Measurements from ENCODE around the gene DIDO1. TPM values are rescaled to one million over a fixed set of nuclear protein-coding genes. Genes with fewer than 3 reads are reported as not detected.

The DIDO1 gene
- total and polyA plus RNA-seq, 9 of the 15 experiments (the other 6 are each of a cell fraction or from before 2014, with no cell fraction given) = 4.4 to 46.8 (median 31.2) TPM

- no peaks in the 10 kb centered on the region for H3K9me3 ChIP-seq (replicated peaks; ENCODE audit: control insufficient read depth, insufficient read depth, low read depth, low read length)
- CTCF ChIA-PET (ENCODE audit: low intra/inter-chr PET ratio) = no interaction called here
- H3K4me1 ChIP-seq (replicated peaks in 1 of 2; ENCODE audit: control insufficient read depth in 2 of 2, insufficient read depth in 2 of 2, low read length in 2 of 2) = peaks cover 0 to 18% of the 10 kb centered on the region in 2 experiments; a peak in 2 of 5 replicates
- no TSS peak for BruUV-seq (replicated peaks)
- H3K79me2 ChIP-seq (ENCODE audit: control insufficient read depth, insufficient read depth, low read length) = no peaks in the 10 kb centered on the region
- 0 out of 4 replicates have a peak overlapping the region, but pooled peaks of 1 of the 2 experiments have one; percentile 12 for H3K9ac ChIP-seq (ENCODE audit: insufficient read depth in 1 of 2, low read depth in 2 of 2, low read length in 2 of 2)
- FAIRE-seq = no peak
- H3K27ac ChIP-seq (ENCODE audit: extremely low read depth, low read depth, low read length) = no peak overlapping the region
- intact Hi-C loops (cut with micrococcal nuclease) = no loop called here
- POLR2A ChIA-PET = interaction anchor here (0.7 kb wide), 1 partner anchor 434 kb away, joined by 3 read pairs; no protein-coding TSS in a partner anchor
- H3K4me2 ChIP-seq (ENCODE audit: insufficient read depth, low read length) = no peak overlapping the region
- TF ChIP-seq CEBPB (tag; IDR thresholded peaks at IDR 0.05) (peak; percentile 68), POLR2G (IDR thresholded peaks at IDR 0.05; ENCODE audit: low read depth, low read length) (peak; percentile 63), ATF6 (CRISPR knock-in tag; IDR thresholded peaks at IDR 0.05) (no peak), EGR1 (conservative IDR thresholded peaks at IDR 0.05) (no peak), POLR2A (conservative IDR thresholded peaks at IDR 0.05) (peak; percentile 11; the same call in 1 of the 2 replicates)
- peaks cover 4% of the 10 kb centered on the region for H3K9me1 ChIP-seq (ENCODE audit: control insufficient read depth, insufficient read depth, low read length)
- no peak for ATAC-seq
- H4K20me1 ChIP-seq (replicated peaks; ENCODE audit: control insufficient read depth, insufficient read depth, low read length) = no peaks in the 10 kb centered on the region
- WGBS (ENCODE audit: insufficient coverage, low coverage, missing lambda C conversion rate) = 86% methylated on average over 22 of the region's 23 CpGs
- no peak overlapping the region for H3K4me3 ChIP-seq
- H2AFZ ChIP-seq (ENCODE audit: low read depth, low read length) = no peak overlapping the region
- H3K36me3 ChIP-seq (ENCODE audit: control insufficient read depth, insufficient read depth, low read length) = peaks cover 66% of the 10 kb centered on the region
- no peak for DNase-seq (ENCODE audit: extremely low read depth in 1 of 4, low spot score in 3 of 4)
- in situ Hi-C loops (cut with MboI) = no loop called here
- H3K27me3 ChIP-seq (ENCODE audit: control insufficient read depth in 2 of 2, insufficient read depth in 2 of 2, low read length in 2 of 2) = no peaks in the 10 kb centered on the region
Measured at GRCh38 chr20:62885896-62886708, 40.2 kb downstream of the DIDO1 start.

All from K562 (cell line).